Measurements from ENCODE around the gene ELF3.
"Not testable (repeated sequence)": the region's sequence is repeated elsewhere in the genome, so short reads cannot be mapped to it uniquely, and the experiment has no call there.

Gene ELF3

GRCh38 chr1:202010180-202011015, at the start of gene ELF3:
Gene ELF3 (plus strand): TSS chr1:202010587. CDS start chr1:202011137, 550 bp downstream.
- no peak for DNase-seq

- DNase-seq = not testable (repeated sequence)
These were observed 48.0 kb upstream of the ELF3 start for GRCh38 chr1:201962382-201962781.

- no peak for DNase-seq
These were observed 46.1 kb upstream of the ELF3 start for GRCh38 chr1:201964261-201964660.

GRCh38 chr1:201966171-201966570, 44.2 kb upstream of the ELF3 start:
- no peak for DNase-seq

GRCh38 chr1:201968202-201968925, 42.0 kb upstream of the ELF3 start:
- DNase-seq = no peak

- DNase-seq = no peak
These were observed 39.8 kb upstream of the ELF3 start for GRCh38 chr1:201970334-201971159.

GRCh38 chr1:201982082-201982622, 28.2 kb upstream of the ELF3 start:
- DNase-seq = peak; percentile 75

- DNase-seq = peak; percentile 64
These were observed 27.6 kb upstream of the ELF3 start, which contains the start of gene RNPEP for GRCh38 chr1:201982623-201983379. Gene RNPEP (plus strand): TSS chr1:201982648. CDS start chr1:201982667, 19 bp downstream.

GRCh38 chr1:201983380-201983805, 27.0 kb upstream of the ELF3 start:
- DNase-seq = no peak

- no peak for DNase-seq
These were observed 25.9 kb upstream of the ELF3 start for GRCh38 chr1:201984446-201984845.

GRCh38 chr1:201985355-201985754, 25.0 kb upstream of the ELF3 start:
- no peak for DNase-seq

- DNase-seq = no peak
These were observed 21.8 kb upstream of the ELF3 start for GRCh38 chr1:201988601-201989000.

- no peak for DNase-seq
These were observed 20.8 kb upstream of the ELF3 start for GRCh38 chr1:201989354-201990128.

- no peak for DNase-seq
These were observed 20.0 kb upstream of the ELF3 start for GRCh38 chr1:201990427-201990826.

- DNase-seq = peak; percentile 32
These were observed 10.7 kb upstream of the ELF3 start for GRCh38 chr1:201999625-202000238.

GRCh38 chr1:202002507-202002906, 7.9 kb upstream of the ELF3 start:
- no peak for DNase-seq

- no peak for DNase-seq
These were observed 5.7 kb upstream of the ELF3 start for GRCh38 chr1:202004711-202005110.

GRCh38 chr1:202005958-202006357, 4.4 kb upstream of the ELF3 start:
- DNase-seq = no peak

GRCh38 chr1:202007304-202007703, 3.1 kb upstream of the ELF3 start:
- DNase-seq = no peak

GRCh38 chr1:202007805-202008489, 2.4 kb upstream of the ELF3 start:
- no peak for DNase-seq
